Melanocyte of skin (primary cell): ENCODE measurements around the gene PINK1. TPM values are rescaled to one million over a fixed set of nuclear protein-coding genes. Genes with fewer than 3 reads are reported as not detected.

Experiments used
- total RNA-seq, 2 donors: library from RNA; depleted of rRNA; stranded (reverse); fragments of >200 nt; gene quantifications; 2 replicates each; pipeline ENCODE4 v1.2.3, GENCODE V29; 2012

Gene PINK1
- total RNA-seq, result 10 to 100 TPM; 17.0 to 27.2 TPM

DNA sequence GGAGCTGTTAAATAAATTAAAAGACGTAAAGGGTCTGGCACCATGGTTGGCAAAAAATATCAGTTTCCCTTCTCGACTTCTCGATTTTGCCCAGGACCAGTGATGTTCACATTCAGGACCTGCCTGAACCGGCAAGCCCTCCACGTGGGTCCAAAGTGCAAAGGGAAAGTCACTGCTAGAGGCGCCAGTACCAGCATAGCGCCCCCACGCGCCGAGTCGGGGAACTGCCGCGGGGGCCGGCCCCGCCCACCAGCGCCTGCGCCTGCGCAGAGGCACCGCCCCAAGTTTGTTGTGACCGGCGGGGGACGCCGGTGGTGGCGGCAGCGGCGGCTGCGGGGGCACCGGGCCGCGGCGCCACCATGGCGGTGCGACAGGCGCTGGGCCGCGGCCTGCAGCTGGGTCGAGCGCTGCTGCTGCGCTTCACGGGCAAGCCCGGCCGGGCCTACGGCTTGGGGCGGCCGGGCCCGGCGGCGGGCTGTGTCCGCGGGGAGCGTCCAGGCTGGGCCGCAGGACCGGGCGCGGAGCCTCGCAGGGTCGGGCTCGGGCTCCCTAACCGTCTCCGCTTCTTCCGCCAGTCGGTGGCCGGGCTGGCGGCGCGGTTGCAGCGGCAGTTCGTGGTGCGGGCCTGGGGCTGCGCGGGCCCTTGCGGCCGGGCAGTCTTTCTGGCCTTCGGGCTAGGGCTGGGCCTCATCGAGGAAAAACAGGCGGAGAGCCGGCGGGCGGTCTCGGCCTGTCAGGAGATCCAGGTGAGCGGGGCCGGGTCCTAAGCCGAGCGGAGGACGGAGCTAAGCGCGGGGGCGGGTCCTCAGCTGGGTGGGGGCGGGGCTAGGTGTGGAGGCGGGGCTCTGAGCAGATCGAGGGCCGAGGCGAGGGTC is at the start of gene PINK1:
TSS of gene PINK1 (plus strand) at position 269 of the 875 bp plus-strand sequence. CDS start at position 360, 91 bp downstream.

GRCh38 chr1:20588634-20589225 is 44.5 kb upstream of the PINK1 start, which contains the start of gene CDA:
Gene CDA, plus strand, starts transcription at chr1:20589097. Its CDS starts 33 bp downstream, at chr1:20589130.

DNA sequence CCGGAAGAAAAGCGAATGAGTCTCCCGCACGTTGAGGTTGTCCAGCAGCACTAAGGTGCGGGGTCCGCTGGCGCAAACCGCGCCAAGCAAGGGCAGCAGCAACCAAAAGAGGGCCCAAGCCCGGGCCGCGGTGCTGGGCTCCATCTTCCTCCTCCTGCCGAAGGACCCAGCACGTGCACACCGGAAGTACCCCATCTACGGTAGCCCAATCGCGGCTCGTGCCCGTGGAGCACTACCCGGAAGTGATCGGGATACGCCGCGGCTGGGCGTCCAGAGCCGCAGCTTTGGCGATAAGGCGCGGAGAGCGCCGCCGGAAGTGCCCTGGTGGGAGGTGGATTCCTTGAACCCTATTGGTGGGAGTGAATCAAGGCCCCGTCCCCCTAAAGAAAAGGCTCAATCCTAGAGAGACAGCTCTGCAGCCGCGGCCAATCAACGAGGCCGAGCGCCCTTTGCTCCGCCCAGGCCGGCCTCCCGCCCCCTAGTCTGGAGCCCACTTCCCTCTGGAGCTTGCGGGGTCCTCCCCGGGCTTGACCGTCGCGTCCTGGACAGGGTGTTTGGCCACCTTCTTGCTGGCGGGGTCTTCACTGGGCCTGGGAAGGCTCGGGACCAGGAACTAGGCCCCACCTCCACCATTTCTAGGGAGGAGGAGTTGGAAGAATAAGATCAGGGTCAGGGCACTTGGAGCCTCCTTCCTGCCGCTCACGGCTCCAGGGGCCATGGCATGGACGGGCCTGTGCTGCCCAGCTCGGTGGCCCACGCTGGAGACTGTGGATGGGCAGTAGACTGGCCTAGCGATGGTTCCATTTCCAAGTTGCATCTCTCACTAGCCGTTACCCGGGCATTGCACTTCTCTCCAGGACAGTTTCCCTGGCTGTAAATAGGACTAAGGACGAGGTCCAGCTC is 28.2 kb downstream of the PINK1 start, which contains the start of gene DDOST:
TSS of gene DDOST (minus strand) at position 163 of the 903 bp plus-strand sequence. CDS start at position 144, 19 bp downstream.

Other genes starting within 250 kb of the PINK1 start
- under 1 TPM; 0.69 to 1.00 TPM for gene CAMK2N1, start 147.2 kb upstream of the PINK1 start, total RNA-seq
- gene MUL1, start 125.3 kb upstream of the PINK1 start, total RNA-seq, result 10 to 100 TPM; 36.3 to 36.5 TPM
- not detected for gene FAM43B, start 80.9 kb upstream of the PINK1 start, total RNA-seq
- gene CDA, start 44.4 kb upstream of the PINK1 start, total RNA-seq, result not detected
- 100 to 1,000 TPM; 176 to 228 TPM for gene DDOST, start 27.9 kb downstream of the PINK1 start, total RNA-seq
- gene KIF17, start 84.5 kb downstream of the PINK1 start, total RNA-seq, result under 1 TPM; under 0.01 to 0.33 TPM
- gene SH2D5, start 99.2 kb downstream of the PINK1 start, total RNA-seq, result 1 to 10 TPM in 1 of 2 donors, under 1 TPM in 1; 0.34 to 1.3 TPM
- 100 to 1,000 TPM; 210 to 219 TPM for gene HP1BP3, start 153.8 kb downstream of the PINK1 start, total RNA-seq